ENCODE results near the gene ZCCHC8.
"Not testable (repeated sequence)": the region's sequence is repeated elsewhere in the genome, so short reads cannot be mapped to it uniquely, and the experiment has no call there.

ZCCHC8 gene

GRCh38 chr12:122508163-122508562 is 7.4 kb upstream of the ZCCHC8 start:
- DNase-seq (ENCODE audit: low read depth, low spot score) = no peak

- DNase-seq (ENCODE audit: low read depth, low spot score) = no peak
Measured at GRCh38 chr12:122506393-122506938, 5.7 kb upstream of the ZCCHC8 start.

- no peak for DNase-seq (ENCODE audit: low read depth, low spot score)
Measured at GRCh38 chr12:122505419-122506051, 4.8 kb upstream of the ZCCHC8 start.

GRCh38 chr12:122503783-122504590 is 3.3 kb upstream of the ZCCHC8 start:
- DNase-seq (ENCODE audit: low read depth, low spot score) = no peak

- no peak for DNase-seq (ENCODE audit: low read depth, low spot score)
Measured at GRCh38 chr12:122503147-122503751, 2.5 kb upstream of the ZCCHC8 start.

GRCh38 chr12:122501489-122501989 is 807 bp upstream of the ZCCHC8 start:
- no peak for DNase-seq (ENCODE audit: low read depth, low spot score)

- peak; percentile 72 for DNase-seq (ENCODE audit: low read depth, low spot score)
Measured at GRCh38 chr12:122499991-122500684, 594 bp downstream of the ZCCHC8 start.

GRCh38 chr12:122495258-122495657 is 5.5 kb downstream of the ZCCHC8 start:
- DNase-seq (ENCODE audit: low read depth, low spot score) = no peak

- DNase-seq (ENCODE audit: low read depth, low spot score) = not testable (repeated sequence)
Measured at GRCh38 chr12:122493222-122493621, 7.5 kb downstream of the ZCCHC8 start.

GRCh38 chr12:122491991-122492390 is 8.7 kb downstream of the ZCCHC8 start:
- DNase-seq (ENCODE audit: low read depth, low spot score) = no peak

GRCh38 chr12:122489038-122489437 is 11.7 kb downstream of the ZCCHC8 start:
- DNase-seq (ENCODE audit: low read depth, low spot score) = no peak

GRCh38 chr12:122487807-122488206 is 12.9 kb downstream of the ZCCHC8 start:
- DNase-seq (ENCODE audit: low read depth, low spot score) = not testable (repeated sequence)

GRCh38 chr12:122486805-122487426 is 13.8 kb downstream of the ZCCHC8 start:
- no peak for DNase-seq (ENCODE audit: low read depth, low spot score)

GRCh38 chr12:122486360-122486759 is 14.4 kb downstream of the ZCCHC8 start:
- not testable (repeated sequence) for DNase-seq (ENCODE audit: low read depth, low spot score)

GRCh38 chr12:122484385-122484784 is 16.3 kb downstream of the ZCCHC8 start:
- not testable (repeated sequence) for DNase-seq (ENCODE audit: low read depth, low spot score)

- no peak for DNase-seq (ENCODE audit: low read depth, low spot score)
Measured at GRCh38 chr12:122483969-122484368, 16.8 kb downstream of the ZCCHC8 start.

- no peak for DNase-seq (ENCODE audit: low read depth, low spot score)
Measured at GRCh38 chr12:122481861-122482260, 18.9 kb downstream of the ZCCHC8 start.

- DNase-seq (ENCODE audit: low read depth, low spot score) = no peak
Measured at GRCh38 chr12:122480753-122481152, 20.0 kb downstream of the ZCCHC8 start.

- DNase-seq (ENCODE audit: low read depth, low spot score) = no peak
Measured at GRCh38 chr12:122474324-122474716, 26.4 kb downstream of the ZCCHC8 start.

GRCh38 chr12:122473543-122474323 is 27.0 kb downstream of the ZCCHC8 start:
- DNase-seq (ENCODE audit: low read depth, low spot score) = no peak
